Measurements from ENCODE around the gene ATP2A2.

The ATP2A2 gene

DNA sequence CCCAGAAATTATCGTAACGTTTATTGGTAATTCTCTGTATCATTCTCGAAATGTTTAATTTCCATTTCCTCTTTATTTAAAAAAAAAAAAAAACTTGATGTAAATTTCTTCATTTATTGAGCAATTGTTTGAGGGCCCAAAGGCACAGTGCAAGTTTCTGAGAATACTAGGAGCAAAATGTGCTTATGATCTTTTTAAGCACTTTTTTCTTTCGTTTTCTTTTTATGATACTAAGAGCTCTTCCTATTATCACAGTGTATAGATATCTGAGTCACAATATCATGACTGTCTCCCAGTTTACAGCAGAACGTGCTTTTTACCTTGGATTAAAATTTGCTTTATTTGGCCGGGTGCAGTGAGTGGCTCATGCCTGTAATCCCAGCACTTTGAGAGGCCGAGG lies 5.6 kb downstream of the ATP2A2 start:
- TF ChIP-seq, protein P1, sequence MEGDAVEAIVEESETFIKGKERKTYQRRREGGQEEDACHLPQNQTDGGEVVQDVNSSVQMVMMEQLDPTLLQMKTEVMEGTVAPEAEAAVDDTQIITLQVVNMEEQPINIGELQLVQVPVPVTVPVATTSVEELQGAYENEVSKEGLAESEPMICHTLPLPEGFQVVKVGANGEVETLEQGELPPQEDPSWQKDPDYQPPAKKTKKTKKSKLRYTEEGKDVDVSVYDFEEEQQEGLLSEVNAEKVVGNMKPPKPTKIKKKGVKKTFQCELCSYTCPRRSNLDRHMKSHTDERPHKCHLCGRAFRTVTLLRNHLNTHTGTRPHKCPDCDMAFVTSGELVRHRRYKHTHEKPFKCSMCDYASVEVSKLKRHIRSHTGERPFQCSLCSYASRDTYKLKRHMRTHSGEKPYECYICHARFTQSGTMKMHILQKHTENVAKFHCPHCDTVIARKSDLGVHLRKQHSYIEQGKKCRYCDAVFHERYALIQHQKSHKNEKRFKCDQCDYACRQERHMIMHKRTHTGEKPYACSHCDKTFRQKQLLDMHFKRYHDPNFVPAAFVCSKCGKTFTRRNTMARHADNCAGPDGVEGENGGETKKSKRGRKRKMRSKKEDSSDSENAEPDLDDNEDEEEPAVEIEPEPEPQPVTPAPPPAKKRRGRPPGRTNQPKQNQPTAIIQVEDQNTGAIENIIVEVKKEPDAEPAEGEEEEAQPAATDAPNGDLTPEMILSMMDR (IDR thresholded peaks at IDR 0.05): no peak

DNA sequence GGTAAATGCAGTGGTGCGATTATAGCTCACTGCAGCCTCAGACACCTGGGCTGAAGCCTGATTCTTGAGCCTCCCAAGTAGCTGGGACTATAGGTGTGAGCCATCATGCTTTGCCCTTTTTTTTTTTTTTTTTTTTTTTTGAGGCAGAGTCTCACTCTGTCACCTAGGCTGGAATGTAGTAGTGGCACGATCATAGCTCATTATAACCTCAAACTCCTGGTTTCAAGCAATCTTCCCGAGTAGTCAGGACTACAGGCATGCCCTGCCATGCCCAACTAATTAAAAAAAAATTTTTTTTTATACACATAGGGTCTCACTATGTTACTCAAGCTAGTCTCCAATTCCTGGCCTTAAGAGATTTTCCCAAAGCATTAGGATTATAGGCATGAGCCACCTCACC lies 6.9 kb downstream of the ATP2A2 start:
- H3K4me3 ChIP-seq (ENCODE audit: low read depth, low read length): no peak overlapping the region
- no peaks in the 10 kb centered on the region for H3K9me3 ChIP-seq (ENCODE audit: control insufficient read depth, low read length)
- no peak overlapping the region for H3K9ac ChIP-seq
- no peaks in the 10 kb centered on the region for H3K36me3 ChIP-seq (ENCODE audit: control insufficient read depth, insufficient read depth, low read length)
- no peaks in the 10 kb centered on the region for H3K27me3 ChIP-seq (ENCODE audit: control insufficient read depth, insufficient read depth, low read length)
- H3K27ac ChIP-seq: no peak overlapping the region
- peaks cover 6% of the 10 kb centered on the region for H3K4me1 ChIP-seq
- TF ChIP-seq, protein P1 (IDR thresholded peaks at IDR 0.05): no peak
- H2AFZ ChIP-seq: no peak overlapping the region
- no peak overlapping the region for H3K4me2 ChIP-seq (ENCODE audit: low read length)
- peaks cover 69% of the 10 kb centered on the region for H3K79me2 ChIP-seq

More for the DNA sequence above, 5.6 kb downstream of the ATP2A2 start:
- no peak overlapping the region for H3K4me2 ChIP-seq (ENCODE audit: low read length)
- H2AFZ ChIP-seq: no peak overlapping the region
- H3K27me3 ChIP-seq (ENCODE audit: control insufficient read depth, insufficient read depth, low read length): no peaks in the 10 kb centered on the region
- H3K9ac ChIP-seq: no peak overlapping the region
- H3K4me1 ChIP-seq: peaks cover 7% of the 10 kb centered on the region
- peaks cover 59% of the 10 kb centered on the region for H3K79me2 ChIP-seq
- H3K4me3 ChIP-seq (ENCODE audit: low read depth, low read length): no peak overlapping the region
- H3K27ac ChIP-seq: no peak overlapping the region
- no peaks in the 10 kb centered on the region for H3K9me3 ChIP-seq (ENCODE audit: control insufficient read depth, low read length)
- no peaks in the 10 kb centered on the region for H3K36me3 ChIP-seq (ENCODE audit: control insufficient read depth, insufficient read depth, low read length)

DNA sequence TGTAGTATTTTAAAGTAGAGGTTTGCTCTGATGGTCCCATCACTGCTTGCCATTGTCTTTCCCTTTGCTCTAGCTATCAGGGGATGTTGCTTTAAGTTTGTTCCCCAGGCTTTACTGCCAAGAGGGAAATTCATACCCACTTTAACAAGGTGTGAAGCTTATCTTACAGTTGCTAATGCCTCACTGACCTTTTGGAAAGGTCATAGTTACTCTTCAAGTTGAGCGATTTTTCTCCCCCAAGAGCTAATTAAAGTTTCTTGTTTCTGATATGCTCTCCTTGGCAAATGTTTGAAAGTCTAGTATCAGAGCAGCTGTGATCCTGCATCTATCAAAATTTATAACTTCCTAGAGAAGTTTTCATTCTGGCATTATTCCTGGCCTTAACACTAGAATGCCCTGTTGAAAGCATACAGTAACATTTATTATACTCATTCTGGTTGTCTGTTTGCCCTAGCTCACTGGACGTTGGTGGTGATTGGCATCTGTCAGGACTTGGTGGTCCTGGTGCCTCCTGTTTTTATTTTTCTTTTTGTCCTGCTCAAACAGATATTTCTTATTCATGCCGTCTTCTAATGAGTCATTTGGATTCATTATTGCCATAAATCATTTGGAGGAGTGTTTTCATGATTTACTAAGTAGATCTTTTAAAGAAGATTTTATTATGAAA lies 8.1 kb downstream of the ATP2A2 start:
- Histone ChIP-seq H3K27ac (no peak overlapping the region), H3K36me3 (ENCODE audit: control insufficient read depth, insufficient read depth, low read length) (no peaks in the 10 kb centered on the region), H2AFZ (no peak overlapping the region), H3K9me3 (ENCODE audit: control insufficient read depth, low read length) (no peaks in the 10 kb centered on the region), H3K79me2 (peaks cover 73% of the 10 kb centered on the region), H3K4me2 (ENCODE audit: low read length) (no peak overlapping the region), H3K4me3 (ENCODE audit: low read depth, low read length) (no peak overlapping the region), H3K27me3 (ENCODE audit: control insufficient read depth, insufficient read depth, low read length) (no peaks in the 10 kb centered on the region), H3K9ac (no peak overlapping the region), H3K4me1 (peaks cover 2% of the 10 kb centered on the region)
- TF ChIP-seq, protein P1 (IDR thresholded peaks at IDR 0.05): no peak

DNA sequence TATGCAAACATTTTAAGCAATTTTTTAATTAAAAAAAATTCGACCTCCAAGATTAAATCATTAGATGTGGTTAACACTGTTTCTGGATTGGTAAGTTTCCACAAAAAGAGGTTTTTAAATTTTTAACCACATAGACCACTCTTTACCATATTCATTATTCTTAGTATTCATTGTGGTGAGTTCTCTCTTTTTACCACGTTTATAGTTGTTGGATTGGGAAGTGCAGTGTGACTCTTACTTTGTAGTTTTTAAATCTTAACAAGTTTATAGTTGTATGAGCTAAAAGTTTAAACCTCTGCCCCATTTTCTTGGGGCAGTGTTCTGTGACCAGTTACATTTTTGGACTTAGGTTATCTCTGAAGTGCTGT lies 8.6 kb downstream of the ATP2A2 start:
- Histone ChIP-seq H3K4me1 (no peaks in the 10 kb centered on the region), H3K27ac (no peak overlapping the region)
- TF ChIP-seq, protein P1 (IDR thresholded peaks at IDR 0.05): no peak

More for the DNA sequence above, 8.6 kb downstream of the ATP2A2 start:
- peaks cover 76% of the 10 kb centered on the region for H3K79me2 ChIP-seq
- no peak overlapping the region for H3K4me2 ChIP-seq (ENCODE audit: low read length)
- no peaks in the 10 kb centered on the region for H3K9me3 ChIP-seq (ENCODE audit: control insufficient read depth, low read length)
- H2AFZ ChIP-seq: no peak overlapping the region
- H3K4me3 ChIP-seq (ENCODE audit: low read depth, low read length): no peak overlapping the region
- no peaks in the 10 kb centered on the region for H3K36me3 ChIP-seq (ENCODE audit: control insufficient read depth, insufficient read depth, low read length)
- H3K9ac ChIP-seq: no peak overlapping the region
- H3K27me3 ChIP-seq (ENCODE audit: control insufficient read depth, insufficient read depth, low read length): no peaks in the 10 kb centered on the region
